IPS-20b (cell line): ENCODE measurements around the gene HNRNPA2B1.

Experiments used
- H3K27ac ChIP-seq: one replicate; pipeline ENCODE4 v1.5.1; 2013; ENCODE audit warnings: low read length
- H3K27me3 ChIP-seq: 2 replicates; pipeline ENCODE4 v1.6.1; 2013; ENCODE audit warnings: mild to moderate bottlenecking, low read length, inconsistent platforms; ENCODE audit not compliant: insufficient read depth
- H3K36me3 ChIP-seq: 2 replicates; pipeline ENCODE4 v1.6.1; 2013; ENCODE audit warnings: low read depth, mild to moderate bottlenecking, inconsistent platforms, low read length, moderate library complexity; ENCODE audit not compliant: insufficient read depth
- H3K4me1 ChIP-seq: 2 replicates; pipeline ENCODE4 v1.6.1; 2013; ENCODE audit warnings: mild to moderate bottlenecking, control low read depth, inconsistent platforms, low read length, moderate library complexity; ENCODE audit not compliant: insufficient read depth
- H3K4me3 ChIP-seq: 2 replicates; pipeline ENCODE4 v1.5.1; 2013; ENCODE audit warnings: mild to moderate bottlenecking, low read length, inconsistent platforms
- H3K9ac ChIP-seq: 2 replicates; pipeline ENCODE4 v1.6.1; 2013; ENCODE audit warnings: low read depth, mild to moderate bottlenecking, inconsistent platforms, low read length, moderate library complexity
- H3K9me3 ChIP-seq: 2 replicates; pipeline ENCODE4 v1.6.1; 2013; ENCODE audit warnings: mild to moderate bottlenecking, low read depth, low read length, inconsistent platforms; ENCODE audit not compliant: insufficient read depth

Gene HNRNPA2B1

DNA sequence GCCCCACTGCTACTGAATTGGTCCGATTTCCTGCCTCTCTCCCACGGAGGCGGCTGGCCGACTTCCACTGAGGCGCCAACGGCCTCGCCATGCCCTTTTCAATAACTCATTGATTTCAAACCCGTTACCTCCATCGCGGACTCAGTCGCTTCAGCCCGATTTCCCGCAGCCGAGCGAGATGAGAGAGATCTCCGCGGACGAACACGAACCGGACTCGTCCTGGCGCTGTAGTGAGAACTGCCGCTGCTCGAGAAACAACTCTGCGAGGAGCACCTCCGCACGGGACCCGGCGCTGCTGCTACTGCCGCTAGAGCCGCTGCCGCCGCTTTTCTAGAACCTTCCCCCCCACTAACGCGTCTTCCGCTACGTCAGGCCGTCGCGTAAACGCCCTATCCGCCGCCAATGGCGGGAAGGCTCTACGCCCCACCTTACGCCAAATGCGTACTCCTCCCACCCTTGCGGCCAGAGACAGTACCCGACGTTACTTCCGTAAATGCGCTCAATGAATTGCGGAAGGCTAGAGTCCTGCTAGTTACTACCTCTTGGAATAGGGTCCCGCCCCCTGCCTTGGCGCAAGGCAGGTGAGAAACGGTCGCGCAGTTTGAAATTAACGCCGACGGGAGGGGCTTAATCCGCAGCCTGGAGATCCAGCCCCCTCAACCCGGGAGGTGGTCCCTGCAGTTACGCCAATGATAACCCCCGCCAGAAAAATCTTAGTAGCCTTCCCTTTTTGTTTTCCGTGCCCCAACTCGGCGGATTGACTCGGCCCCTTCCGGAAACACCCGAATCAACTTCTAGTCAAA is at the start of gene HNRNPA2B1:
HNRNPA2B1 (minus strand) TSS at position 303 of the 803 bp plus-strand sequence; CDS start at position 134, 169 bp downstream.
- Histone ChIP-seq H3K27ac (peak within 1 kb of the TSS; percentile 100), H3K27me3 (no peaks in the 10 kb centered on the region), H3K9me3 (no peaks in the 10 kb centered on the region), H3K9ac (peak within 1 kb of the TSS; percentile 100), H3K4me1 (peaks cover 22% of the 10 kb centered on the region), H3K4me3 (peak within 1 kb of the TSS; percentile 100), H3K36me3 (peaks cover 76% of the 10 kb centered on the region)

DNA sequence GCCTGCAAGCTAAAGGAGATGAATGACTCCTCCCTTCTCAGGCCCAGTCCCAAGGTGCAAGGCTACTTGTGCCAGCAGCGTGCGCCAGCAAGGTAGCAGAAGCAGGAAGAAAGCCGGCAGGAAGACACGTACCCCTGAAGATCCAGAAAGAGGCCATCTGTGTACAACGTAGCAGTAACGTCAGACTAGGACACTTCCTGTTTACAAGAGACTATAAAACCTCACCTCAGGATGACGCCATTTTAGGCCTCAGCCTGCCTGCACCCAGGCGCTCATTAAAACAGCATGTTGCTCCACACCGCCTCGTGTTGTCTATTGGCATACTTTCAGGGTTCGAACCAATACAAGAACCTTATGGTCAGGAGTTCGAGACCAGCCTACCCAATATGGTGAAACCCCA is 49.7 kb upstream of the HNRNPA2B1 start:
- no peak overlapping the region for H3K4me3 ChIP-seq
- H3K27me3 ChIP-seq, result no peaks in the 10 kb centered on the region
- no peaks in the 10 kb centered on the region for H3K9me3 ChIP-seq
- H3K36me3 ChIP-seq, result no peaks in the 10 kb centered on the region
- H3K27ac ChIP-seq, result no peak overlapping the region
- no peak overlapping the region for H3K9ac ChIP-seq
- no peaks in the 10 kb centered on the region for H3K4me1 ChIP-seq

- Histone ChIP-seq H3K4me3 (no peak overlapping the region), H3K27me3 (no peaks in the 10 kb centered on the region), H3K9me3 (no peaks in the 10 kb centered on the region), H3K9ac (no peak overlapping the region), H3K36me3 (no peaks in the 10 kb centered on the region), H3K27ac (no peak overlapping the region), H3K4me1 (no peaks in the 10 kb centered on the region)
Observed at GRCh38 chr7:26245150-26245549, 44.6 kb upstream of the HNRNPA2B1 start.

DNA sequence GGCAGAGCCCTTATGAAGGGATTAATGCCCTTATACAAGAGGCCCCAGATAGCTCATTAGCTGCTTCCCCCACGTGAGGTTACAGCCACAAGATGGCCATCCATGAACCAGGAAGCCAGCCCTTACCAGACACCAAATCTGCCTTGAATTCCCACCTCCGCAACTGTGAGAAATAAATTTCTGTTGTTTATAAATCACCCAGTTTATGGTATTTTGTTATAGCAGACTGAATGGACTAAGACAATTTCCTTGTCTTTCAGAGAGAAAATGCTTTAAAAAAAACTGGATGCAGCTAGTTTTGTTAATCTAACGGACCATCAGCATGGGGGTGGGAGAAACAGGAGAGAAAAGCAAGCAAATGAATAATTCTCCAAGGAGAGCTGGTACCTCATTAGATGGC is 37.5 kb upstream of the HNRNPA2B1 start:
- H3K27ac ChIP-seq, result no peak overlapping the region
- no peaks in the 10 kb centered on the region for H3K9me3 ChIP-seq
- H3K4me1 ChIP-seq, result no peaks in the 10 kb centered on the region
- H3K36me3 ChIP-seq, result no peaks in the 10 kb centered on the region
- no peak overlapping the region for H3K4me3 ChIP-seq
- no peaks in the 10 kb centered on the region for H3K27me3 ChIP-seq
- H3K9ac ChIP-seq, result no peak overlapping the region

GRCh38 chr7:26237035-26237807 is 36.7 kb upstream of the HNRNPA2B1 start:
- Histone ChIP-seq H3K27me3 (no peaks in the 10 kb centered on the region), H3K4me1 (no peaks in the 10 kb centered on the region), H3K4me3 (no peak overlapping the region), H3K27ac (no peak overlapping the region), H3K9me3 (no peaks in the 10 kb centered on the region), H3K36me3 (no peaks in the 10 kb centered on the region), H3K9ac (no peak overlapping the region)

- Histone ChIP-seq H3K9ac (no peak overlapping the region), H3K27me3 (no peaks in the 10 kb centered on the region), H3K4me1 (no peaks in the 10 kb centered on the region), H3K27ac (no peak overlapping the region), H3K4me3 (no peak overlapping the region), H3K9me3 (no peaks in the 10 kb centered on the region), H3K36me3 (no peaks in the 10 kb centered on the region)
Observed at GRCh38 chr7:26233902-26234511, 33.5 kb upstream of the HNRNPA2B1 start.

DNA sequence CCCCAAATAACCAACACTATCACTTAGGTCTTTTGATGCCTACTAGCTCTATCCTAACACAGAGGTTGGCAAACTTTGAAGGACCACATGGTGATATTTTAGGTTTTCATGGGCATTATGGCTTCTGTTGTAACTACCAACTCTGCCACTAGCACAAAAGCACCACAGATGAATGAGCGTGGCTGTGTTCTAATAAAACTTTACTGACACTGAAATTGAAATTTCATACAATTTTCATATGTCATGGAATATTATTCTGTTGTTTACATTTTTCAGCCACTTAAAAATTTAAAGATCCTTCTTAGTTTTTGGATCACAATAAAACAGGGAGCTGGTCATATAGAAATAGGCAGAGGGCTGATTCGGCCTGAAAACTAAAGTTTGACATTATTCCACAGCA is 27.4 kb upstream of the HNRNPA2B1 start:
- H3K9ac ChIP-seq, result no peak overlapping the region
- no peaks in the 10 kb centered on the region for H3K27me3 ChIP-seq
- H3K36me3 ChIP-seq, result no peaks in the 10 kb centered on the region
- no peaks in the 10 kb centered on the region for H3K4me1 ChIP-seq
- H3K27ac ChIP-seq, result no peak overlapping the region
- H3K4me3 ChIP-seq, result no peak overlapping the region
- H3K9me3 ChIP-seq, result peaks cover 3% of the 10 kb centered on the region; the same call in 1 of the 2 replicates

DNA sequence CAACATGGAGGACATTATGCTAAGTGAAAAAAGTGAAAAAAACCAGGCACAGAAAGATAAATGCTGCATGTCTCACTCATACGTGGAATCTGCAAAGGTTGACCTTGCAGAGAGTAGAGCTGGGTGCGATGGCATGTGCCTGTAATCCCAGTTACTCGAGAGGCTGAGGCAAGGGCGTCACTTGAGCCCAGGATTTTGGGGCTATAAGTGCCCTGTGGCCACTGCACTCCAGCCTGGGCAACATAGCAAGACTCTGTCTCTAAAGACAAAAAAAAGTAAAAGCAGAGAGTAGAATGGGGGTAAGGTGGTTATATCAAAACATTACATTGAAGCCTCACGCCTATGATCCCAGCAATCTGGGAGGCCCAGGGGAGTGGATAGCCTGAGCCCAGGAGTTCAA is 23.8 kb upstream of the HNRNPA2B1 start:
- Histone ChIP-seq H3K36me3 (no peaks in the 10 kb centered on the region), H3K27ac (no peak overlapping the region)

DNA sequence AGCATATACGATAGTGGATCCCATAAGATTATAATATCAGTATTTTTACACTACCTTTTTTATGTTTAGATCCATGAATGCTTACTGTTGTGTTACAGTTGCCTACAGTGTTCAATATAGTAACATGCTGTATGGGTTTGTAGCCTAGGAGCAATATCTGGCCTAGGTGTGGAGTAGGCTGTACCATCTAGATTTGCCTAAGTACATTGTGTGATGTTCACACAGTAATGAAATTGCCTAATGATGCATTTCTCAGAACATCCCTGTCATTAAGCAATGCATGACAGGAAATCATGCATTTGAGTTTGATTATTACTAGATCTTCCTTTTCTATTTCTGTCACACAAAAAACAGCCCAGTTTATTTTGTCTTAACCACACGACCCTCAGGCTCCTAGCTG is 15.5 kb upstream of the HNRNPA2B1 start:
- peaks cover 24% of the 10 kb centered on the region for H3K36me3 ChIP-seq

More for the DNA sequence above, 23.8 kb upstream of the HNRNPA2B1 start:
- H3K9me3 ChIP-seq, result peaks cover 3% of the 10 kb centered on the region; the same call in 1 of the 2 replicates
- H3K4me3 ChIP-seq, result no peak overlapping the region
- H3K27me3 ChIP-seq, result no peaks in the 10 kb centered on the region
- H3K9ac ChIP-seq, result no peak overlapping the region
- H3K4me1 ChIP-seq, result no peaks in the 10 kb centered on the region

GRCh38 chr7:26213807-26214515 is 13.4 kb upstream of the HNRNPA2B1 start:
- Histone ChIP-seq H3K4me3 (no peak overlapping the region), H3K4me1 (peaks cover 4% of the 10 kb centered on the region; the same call in 1 of the 2 replicates), H3K9me3 (no peaks in the 10 kb centered on the region), H3K27ac (peak overlapping the region; percentile 31), H3K9ac (no peak overlapping the region; the same call in 1 of the 2 replicates), H3K36me3 (peaks cover 44% of the 10 kb centered on the region), H3K27me3 (no peaks in the 10 kb centered on the region)

More for the DNA sequence above, 15.5 kb upstream of the HNRNPA2B1 start:
- no peak overlapping the region for H3K27ac ChIP-seq
- no peak overlapping the region for H3K4me3 ChIP-seq
- no peak overlapping the region for H3K9ac ChIP-seq
- no peaks in the 10 kb centered on the region for H3K9me3 ChIP-seq
- no peaks in the 10 kb centered on the region for H3K27me3 ChIP-seq
- peaks cover 4% of the 10 kb centered on the region; the same call in 1 of the 2 replicates for H3K4me1 ChIP-seq
